Activated naive CD4-positive, alpha-beta T cell treated with anti-CD3 and anti-CD28 coated beads for 36 hours (primary cell): Measurements from ENCODE around the gene C19orf73. TPM values are rescaled to one million over a fixed set of nuclear protein-coding genes. Genes with fewer than 3 reads are reported as not detected.
"Not testable (repeated sequence)": the region's sequence is repeated elsewhere in the genome, so short reads cannot be mapped to it uniquely, and the experiment has no call there.

Source experiments
- CTCF ChIA-PET: fragments of 350-600 bp; sonication (Branson Sonifier 250); formaldehyde crosslinking; loops from one replicate; lab custom pipeline; 2021; ENCODE audit warnings: antibody characterized with exemption; lab: Charles Lee
- DNase-seq: peaks from one replicate; pipeline ENCODE4 v3.0.0-alpha.2; 2020
- H3K27ac Mint-ChIP-seq: one replicate; pipeline ENCODE4 v1.8.0; 2021; ENCODE audit warnings: mild to moderate bottlenecking, mixed read lengths
- H3K27me3 Mint-ChIP-seq: one replicate; pipeline ENCODE4 v1.8.0; 2021; ENCODE audit warnings: low read depth, mixed read lengths
- H3K36me3 Mint-ChIP-seq: one replicate; pipeline ENCODE4 v1.8.0; 2021; ENCODE audit warnings: low read depth, mixed read lengths
- H3K4me1 Mint-ChIP-seq: one replicate; pipeline ENCODE4 v1.8.0; 2021; ENCODE audit warnings: low read depth, mixed read lengths
- H3K4me3 Mint-ChIP-seq: one replicate; pipeline ENCODE4 v1.8.0; 2021; ENCODE audit warnings: mild to moderate bottlenecking, moderate library complexity, mixed read lengths
- H3K9me3 Mint-ChIP-seq: one replicate; pipeline ENCODE4 v1.8.0; 2021; ENCODE audit warnings: mixed read lengths
- intact Hi-C: fragments of 100-400 bp; cut with micrococcal nuclease; formaldehyde crosslinking; loops from one replicate; pipeline ENCODE4 v1.15.1; 2023
- total RNA-seq, 2 experiments: library from RNA; stranded (reverse); gene quantifications; one replicate each; pipeline ENCODE4 v1.2.3, GENCODE V29; 2021

The C19orf73 gene
- total RNA-seq, 2 experiments from 2014 or later, result 1.5 to 1.9 TPM

DNA sequence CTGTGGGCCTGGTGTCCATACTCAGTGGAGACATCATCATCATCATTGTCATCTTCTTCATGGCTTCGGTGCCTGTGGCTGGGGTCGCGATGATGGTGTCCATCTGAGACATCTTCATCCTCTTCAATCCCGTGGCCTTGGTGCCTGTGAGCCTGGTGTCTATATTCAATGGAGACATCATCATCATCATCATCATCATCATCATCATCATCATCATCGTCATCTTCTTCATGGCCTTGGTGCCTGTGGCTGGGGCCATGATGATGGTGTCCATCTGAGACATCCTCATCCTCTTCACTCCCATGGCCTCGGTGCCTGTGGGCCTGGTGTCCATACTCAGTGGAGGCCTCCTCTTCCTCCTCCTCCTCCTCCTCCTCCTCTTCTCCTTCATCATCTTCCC lies 35.3 kb upstream of the C19orf73 start:
- Mint-ChIP-seq H3K9me3 (no peaks in the 10 kb centered on the region), H3K27me3 (peaks cover 72% of the 10 kb centered on the region), H3K27ac (no peak overlapping the region), H3K36me3 (no peaks in the 10 kb centered on the region), H3K4me3 (no peak overlapping the region), H3K4me1 (peaks cover 23% of the 10 kb centered on the region)
- no peak for DNase-seq
- intact Hi-C loops, result no loop called here
- CTCF ChIA-PET, result no interaction called here

DNA sequence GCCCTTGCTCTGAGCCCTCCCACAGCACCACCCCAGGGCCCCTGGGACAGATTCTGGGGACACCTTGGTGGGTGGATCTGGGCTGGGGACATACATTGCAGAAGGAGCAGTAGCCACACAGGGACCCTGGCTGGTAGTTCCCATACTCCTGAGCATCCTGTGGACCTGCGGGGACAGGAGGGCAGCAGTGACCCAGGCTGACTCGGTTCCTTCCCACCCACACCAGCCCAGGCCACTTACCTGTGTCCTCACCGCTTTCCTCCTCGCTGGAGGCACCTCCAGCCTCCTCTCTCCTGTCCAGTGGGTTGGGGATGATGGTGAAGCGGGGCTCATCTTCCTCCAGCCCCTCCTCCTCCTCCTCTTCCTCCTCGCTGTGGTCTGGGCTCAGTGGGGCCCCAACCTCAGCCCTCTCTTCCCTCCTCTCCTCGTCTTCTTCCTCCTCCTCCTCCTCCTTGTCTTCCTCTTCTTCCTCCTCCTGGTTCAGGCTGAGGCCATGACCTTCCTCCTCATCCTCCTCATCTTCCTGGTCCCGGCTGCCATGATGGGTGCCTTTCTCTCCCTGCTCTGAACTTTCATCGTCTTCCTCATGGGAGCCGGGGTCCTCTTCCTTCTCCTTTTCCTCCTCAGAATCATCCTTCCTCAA lies 34.3 kb upstream of the C19orf73 start:
- Mint-ChIP-seq H3K9me3 (no peaks in the 10 kb centered on the region), H3K4me3 (no peak overlapping the region)
- CTCF ChIA-PET, result no interaction called here

DNA sequence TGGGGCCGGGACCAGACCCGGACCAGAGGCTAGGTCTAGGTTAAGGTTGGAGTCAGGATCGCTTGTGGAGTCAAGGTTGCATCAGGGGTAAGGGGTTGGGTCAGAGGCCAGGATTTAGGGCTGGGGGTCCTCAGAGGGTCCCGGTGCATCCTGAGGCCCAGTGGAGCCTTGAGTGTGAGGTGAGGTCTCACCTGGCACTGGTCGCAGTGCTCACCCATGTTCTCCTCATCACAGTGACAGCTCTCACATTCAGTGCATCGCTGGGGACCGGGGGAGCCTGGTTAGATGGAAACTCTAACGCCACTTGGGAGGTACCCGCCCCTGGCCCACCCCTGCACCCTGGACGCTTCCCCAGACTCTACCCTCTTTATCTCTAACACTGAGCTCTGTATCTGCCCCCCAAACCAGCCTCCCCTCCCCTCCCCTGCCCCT lies 33.2 kb upstream of the C19orf73 start:
- CTCF ChIA-PET, result no interaction called here
- Mint-ChIP-seq H3K9me3 (no peaks in the 10 kb centered on the region), H3K4me3 (no peak overlapping the region), H3K27me3 (peaks cover 77% of the 10 kb centered on the region), H3K4me1 (peaks cover 20% of the 10 kb centered on the region), H3K27ac (no peak overlapping the region), H3K36me3 (no peaks in the 10 kb centered on the region)
- intact Hi-C loops, result no loop called here
- DNase-seq, result no peak

More for the DNA sequence above, 34.3 kb upstream of the C19orf73 start:
- no peak for DNase-seq
- no peaks in the 10 kb centered on the region for H3K36me3 Mint-ChIP-seq
- H3K27me3 Mint-ChIP-seq, result peaks cover 77% of the 10 kb centered on the region
- peaks cover 24% of the 10 kb centered on the region for H3K4me1 Mint-ChIP-seq
- H3K27ac Mint-ChIP-seq, result no peak overlapping the region
- intact Hi-C loops, result no loop called here

DNA sequence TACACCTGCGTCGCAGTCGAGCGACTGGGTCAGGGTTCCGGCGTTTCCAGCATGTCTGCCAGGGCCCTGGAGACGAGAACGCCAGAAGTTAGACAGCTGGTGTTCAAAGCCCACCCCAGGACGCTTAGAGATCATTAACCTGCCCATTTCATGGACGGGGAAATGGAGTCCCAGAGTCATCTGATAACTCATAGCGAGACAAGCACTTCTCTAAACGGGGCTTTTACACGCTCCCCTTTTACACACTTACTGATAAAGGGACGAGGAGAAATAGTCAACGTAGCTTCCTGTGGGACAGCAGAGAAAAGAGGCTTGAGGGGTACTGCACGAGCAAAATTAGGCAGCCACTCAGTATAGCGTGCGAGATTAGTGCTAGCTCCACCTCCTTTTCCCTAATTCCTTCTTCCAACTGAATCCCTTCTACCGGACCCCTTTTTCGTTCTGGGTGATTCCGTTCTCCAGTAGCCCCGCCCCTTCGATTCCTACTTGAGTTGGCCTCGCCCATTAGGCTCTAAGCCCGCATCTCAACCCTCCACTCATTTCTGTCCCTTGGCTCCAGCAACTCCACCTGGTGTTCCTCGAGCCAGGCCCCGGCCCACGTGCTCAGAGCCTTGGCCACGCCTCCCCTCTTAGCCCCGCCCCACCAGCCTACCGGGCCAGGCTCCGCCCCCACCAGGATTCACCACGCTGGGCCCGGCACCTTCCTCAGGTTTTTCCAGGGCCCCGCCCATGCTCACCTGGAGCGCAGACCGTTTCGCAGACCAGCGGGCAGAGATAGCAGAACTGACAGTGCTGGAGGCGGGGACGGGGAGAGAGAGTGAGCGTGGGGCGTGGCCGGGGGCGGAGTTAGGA lies 32.5 kb upstream of the C19orf73 start:
- no peaks in the 10 kb centered on the region for H3K9me3 Mint-ChIP-seq
- H3K4me3 Mint-ChIP-seq, result no peak overlapping the region
- no peaks in the 10 kb centered on the region for H3K36me3 Mint-ChIP-seq
- no peak overlapping the region for H3K27ac Mint-ChIP-seq
- peaks cover 80% of the 10 kb centered on the region for H3K27me3 Mint-ChIP-seq
- peak; percentile 52 for DNase-seq
- CTCF ChIA-PET, result interaction anchor here (0.5 to 3.2 kb wide), 4 partner anchors 37 to 662 kb away, joined by 4 to 9 read pairs (median 4); partner anchors contain the start of gene LIN7B
- peaks cover 20% of the 10 kb centered on the region for H3K4me1 Mint-ChIP-seq
- intact Hi-C loops, result loop anchor here (2.0 kb wide), 1 partner anchor 33 kb away; the partner anchor contains the start of genes C19orf73 and PPFIA3

DNA sequence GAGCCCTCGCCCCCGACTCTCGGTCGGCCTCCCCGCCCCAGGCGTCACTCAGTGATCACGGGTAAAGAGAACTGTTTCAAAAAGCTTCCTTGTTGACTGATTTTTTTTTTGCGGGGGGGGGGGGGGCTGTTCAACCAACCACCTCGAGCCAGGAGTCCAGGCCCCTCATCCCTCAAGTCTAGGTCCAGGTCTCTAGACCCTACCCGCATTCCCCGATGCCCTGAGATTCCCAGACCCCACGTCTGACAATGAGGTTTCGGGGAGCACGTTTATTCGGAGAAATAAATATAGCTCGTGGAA lies 32.0 kb upstream of the C19orf73 start:
- H3K36me3 Mint-ChIP-seq, result no peaks in the 10 kb centered on the region
- H3K4me3 Mint-ChIP-seq, result peak overlapping the region; percentile 24
- intact Hi-C loops, result loop anchor here (2.0 kb wide), 1 partner anchor 32 kb away; the partner anchor contains the start of genes C19orf73 and PPFIA3
- CTCF ChIA-PET, result interaction anchor here (0.5 to 3.2 kb wide), 4 partner anchors 37 to 661 kb away, joined by 4 to 9 read pairs (median 4); partner anchors contain the start of gene LIN7B
- H3K4me1 Mint-ChIP-seq, result peaks cover 20% of the 10 kb centered on the region
- H3K27me3 Mint-ChIP-seq, result peaks cover 80% of the 10 kb centered on the region
- H3K9me3 Mint-ChIP-seq, result no peaks in the 10 kb centered on the region
- H3K27ac Mint-ChIP-seq, result no peak overlapping the region
- DNase-seq, result no peak

DNA sequence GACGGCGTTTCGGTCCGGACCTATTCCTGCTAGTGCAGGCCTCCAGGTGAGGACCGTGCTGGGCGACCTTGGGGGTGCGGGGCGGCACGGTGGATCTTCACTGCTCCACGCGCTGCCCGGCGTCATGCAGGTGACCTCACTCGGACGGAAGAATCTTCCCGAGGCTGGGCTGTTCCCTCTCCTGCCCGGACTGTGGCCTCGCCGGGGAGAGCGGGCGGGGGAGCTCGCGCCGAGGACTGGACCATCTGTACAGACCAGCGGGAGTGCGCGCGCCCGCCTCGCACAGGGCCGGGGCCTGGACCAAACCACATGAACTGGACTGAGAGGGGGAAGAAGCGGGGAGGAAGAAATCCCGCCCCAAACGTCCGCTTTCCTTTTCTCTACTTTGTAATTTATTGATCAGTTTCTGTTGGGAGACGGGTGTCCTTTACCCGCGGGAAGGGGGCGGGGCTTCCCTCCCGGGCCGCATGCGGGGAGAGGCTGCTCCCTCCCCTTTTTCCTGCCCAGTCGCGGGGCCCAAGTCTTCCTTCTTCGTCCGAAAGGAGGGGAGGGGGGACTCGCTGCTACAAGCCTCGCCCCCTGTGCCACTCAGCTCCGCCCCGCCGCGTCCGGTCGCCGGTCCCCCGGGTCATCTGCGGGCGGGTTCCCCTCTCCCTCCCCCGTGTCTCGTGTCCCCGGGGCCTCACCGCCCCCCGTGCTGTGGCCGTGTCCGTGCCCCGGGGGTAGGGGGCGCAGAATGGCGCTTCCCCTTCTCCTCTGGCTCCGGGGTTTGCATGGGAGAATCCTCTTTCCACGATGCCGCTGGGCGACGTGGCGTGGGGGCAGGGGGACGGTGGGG lies 31.4 kb upstream of the C19orf73 start:
- DNase-seq, result peak; percentile 63
- no peaks in the 10 kb centered on the region for H3K9me3 Mint-ChIP-seq
- H3K4me1 Mint-ChIP-seq, result peaks cover 24% of the 10 kb centered on the region
- peak overlapping the region; percentile 71 for H3K4me3 Mint-ChIP-seq
- H3K27ac Mint-ChIP-seq, result no peak overlapping the region
- intact Hi-C loops, result loop anchor here (2.0 kb wide), 1 partner anchor 32 kb away; the partner anchor contains the start of genes C19orf73 and PPFIA3
- CTCF ChIA-PET, result interaction anchor here (0.9 to 3.2 kb wide), 4 partner anchors 36 to 661 kb away, joined by 4 to 9 read pairs (median 4); partner anchors contain the start of gene LIN7B
- H3K27me3 Mint-ChIP-seq, result peaks cover 82% of the 10 kb centered on the region
- no peaks in the 10 kb centered on the region for H3K36me3 Mint-ChIP-seq

DNA sequence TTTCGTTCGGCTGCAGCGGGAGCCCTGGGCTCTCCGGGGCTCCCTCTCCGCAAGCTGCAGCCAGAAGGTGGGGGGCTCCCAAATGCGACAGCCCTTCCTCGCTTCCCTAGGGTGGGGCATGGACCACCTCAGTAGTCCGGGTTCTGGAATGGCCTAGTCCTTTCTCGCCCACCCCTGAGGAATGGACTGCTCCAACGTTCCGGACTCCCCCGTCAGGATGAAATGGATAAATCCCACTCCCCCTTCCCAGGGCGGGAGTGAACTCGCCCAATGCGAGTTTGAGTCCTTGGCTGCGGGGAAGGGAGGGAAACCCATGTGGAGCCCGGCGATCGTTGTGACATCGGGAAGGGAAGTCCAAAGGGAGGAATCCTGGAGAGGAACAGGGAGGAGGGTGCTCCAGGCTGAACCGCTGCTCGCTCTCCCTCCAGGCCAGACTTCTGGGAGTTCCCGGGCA lies 30.7 kb upstream of the C19orf73 start:
- peaks cover 24% of the 10 kb centered on the region for H3K4me1 Mint-ChIP-seq
- no peaks in the 10 kb centered on the region for H3K9me3 Mint-ChIP-seq
- intact Hi-C loops, result loop anchor here (1.0 to 5.0 kb wide), 3 partner anchors 31 to 156 kb away; partner anchors contain the start of genes C19orf73, CGB7, GYS1 and PPFIA3
- H3K27ac Mint-ChIP-seq, result no peak overlapping the region
- peaks cover 81% of the 10 kb centered on the region for H3K27me3 Mint-ChIP-seq
- H3K36me3 Mint-ChIP-seq, result no peaks in the 10 kb centered on the region
- CTCF ChIA-PET, result interaction anchor here (1.0 to 3.2 kb wide), 3 partner anchors 35 to 52 kb away, joined by 4 to 9 read pairs (median 9); partner anchors contain the start of gene LIN7B
- no peak for DNase-seq
- H3K4me3 Mint-ChIP-seq, result peak overlapping the region; percentile 71

DNA sequence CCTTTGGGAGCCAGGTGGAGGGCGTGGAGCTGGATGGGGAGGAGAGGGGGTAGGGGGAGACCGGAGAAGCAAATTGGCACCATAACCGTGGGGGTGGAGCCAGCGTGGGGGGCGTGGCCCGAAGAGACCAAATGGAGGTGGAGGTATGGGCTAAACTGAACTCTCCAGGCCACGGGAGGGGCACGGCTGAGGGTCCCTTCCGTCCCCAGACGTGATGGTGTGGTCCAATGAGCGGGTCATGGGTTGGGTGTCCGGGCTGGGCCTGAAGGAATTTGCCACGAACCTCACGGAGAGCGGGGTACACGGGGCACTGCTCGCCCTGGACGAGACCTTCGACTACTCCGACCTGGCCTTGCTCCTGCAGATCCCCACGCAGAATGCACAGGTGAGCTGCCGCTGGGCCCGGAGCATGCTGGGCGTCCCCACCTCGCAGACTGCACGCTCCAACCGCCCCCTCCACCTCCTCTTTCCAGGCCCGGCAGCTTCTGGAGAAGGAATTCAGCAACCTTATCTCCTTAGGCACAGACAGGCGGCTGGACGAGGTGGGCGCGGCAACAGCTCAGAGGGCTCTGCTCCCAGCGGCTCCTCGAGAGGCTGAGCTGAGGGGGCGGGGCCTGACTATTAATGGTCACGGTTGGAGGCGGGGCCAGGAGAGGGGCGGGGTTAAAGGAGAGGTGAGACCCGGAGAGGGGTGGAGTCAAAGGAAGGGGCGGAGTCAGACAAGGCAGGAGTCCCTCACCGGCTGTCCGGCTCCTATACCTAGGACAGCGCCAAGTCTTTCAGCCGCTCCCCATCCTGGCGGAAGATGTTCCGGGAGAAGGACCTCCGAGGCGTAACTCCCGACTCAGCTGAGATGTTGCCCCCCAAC lies 30.1 kb upstream of the C19orf73 start:
- peaks cover 24% of the 10 kb centered on the region for H3K4me1 Mint-ChIP-seq
- H3K9me3 Mint-ChIP-seq, result no peaks in the 10 kb centered on the region
- no peaks in the 10 kb centered on the region for H3K36me3 Mint-ChIP-seq
- H3K27me3 Mint-ChIP-seq, result peaks cover 74% of the 10 kb centered on the region
- H3K27ac Mint-ChIP-seq, result no peak overlapping the region
- CTCF ChIA-PET, result interaction anchor here (1.0 to 3.2 kb wide), 4 partner anchors 35 to 156 kb away, joined by 4 to 9 read pairs (median 9); partner anchors contain the start of genes GYS1, LIN7B and RUVBL2
- DNase-seq, result peak; percentile 93
- intact Hi-C loops, result loop anchor here (1.0 to 5.0 kb wide), 2 partner anchors 92 to 156 kb away; partner anchors contain the start of genes CGB7, GYS1 and RUVBL2
- H3K4me3 Mint-ChIP-seq, result peak overlapping the region; percentile 51

DNA sequence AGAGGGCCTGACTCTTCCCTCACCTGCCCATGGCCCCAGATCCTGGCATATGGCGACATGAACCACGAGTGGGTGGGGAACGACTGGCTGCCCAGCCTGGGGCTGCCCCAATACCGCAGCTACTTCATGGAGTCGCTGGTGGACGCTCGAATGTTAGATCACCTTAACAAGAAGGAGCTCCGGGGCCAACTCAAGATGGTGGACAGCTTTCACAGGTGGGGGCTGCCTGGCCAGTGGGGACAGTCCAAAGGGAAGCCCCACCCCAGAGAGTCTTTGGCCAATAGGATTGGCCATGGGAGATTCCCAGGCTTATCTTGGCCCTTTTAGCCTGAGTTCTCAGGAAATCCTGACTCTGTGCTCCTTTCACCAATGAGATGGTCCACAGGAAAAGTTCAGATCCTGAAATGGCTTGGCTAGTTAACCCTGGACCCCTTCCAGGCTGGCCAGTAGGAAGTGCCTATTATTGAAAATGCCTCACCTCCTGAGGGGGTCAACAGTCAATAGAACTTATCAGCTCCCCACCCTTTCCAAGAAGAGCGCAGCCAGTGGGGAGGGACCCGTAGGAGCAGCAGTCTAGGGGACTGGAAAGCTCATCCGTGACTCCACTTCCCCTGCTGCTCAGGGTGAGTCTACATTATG lies 29.2 kb upstream of the C19orf73 start:
- H3K27me3 Mint-ChIP-seq, result peaks cover 66% of the 10 kb centered on the region
- H3K4me1 Mint-ChIP-seq, result peaks cover 24% of the 10 kb centered on the region

DNA sequence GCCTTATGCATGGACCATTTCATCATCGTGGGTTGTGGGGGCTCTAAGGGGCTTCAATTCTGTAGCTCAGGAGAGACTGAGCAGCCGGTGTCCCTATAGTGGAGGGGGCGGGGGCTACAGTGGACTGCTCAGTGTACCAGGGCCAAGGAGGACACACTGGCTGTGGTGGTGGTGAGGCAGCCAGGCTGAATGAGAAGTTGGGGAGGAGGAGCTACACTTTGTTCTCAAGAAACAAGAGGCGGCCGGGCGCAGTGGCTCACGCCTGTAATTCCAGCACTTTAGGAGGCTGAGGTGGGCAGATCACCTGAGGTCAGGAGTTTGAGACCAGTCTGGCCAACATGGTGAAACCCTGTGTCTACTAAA lies 27.4 kb upstream of the C19orf73 start:
- H3K27ac Mint-ChIP-seq, H3K36me3 Mint-ChIP-seq, H3K9me3 Mint-ChIP-seq, H3K4me3 Mint-ChIP-seq, DNase-seq: not testable (repeated sequence)
- intact Hi-C loops, result loop anchor here (1.0 to 5.0 kb wide), 2 partner anchors 49 to 89 kb away; partner anchors contain the start of gene CGB7
- peaks cover 54% of the 10 kb centered on the region for H3K27me3 Mint-ChIP-seq
- CTCF ChIA-PET, result interaction anchor here (0.6 to 2.2 kb wide), 13 partner anchors 12 to 335 kb away, joined by 3 to 11 read pairs (median 4); partner anchors contain the start of genes GYS1 and RUVBL2
- H3K4me1 Mint-ChIP-seq, result peaks cover 30% of the 10 kb centered on the region

More for the DNA sequence above, 29.2 kb upstream of the C19orf73 start:
- peak overlapping the region; percentile 13 for H3K4me3 Mint-ChIP-seq
- no peak for DNase-seq
- no peaks in the 10 kb centered on the region for H3K36me3 Mint-ChIP-seq
- CTCF ChIA-PET, result interaction anchor here (0.6 to 3.2 kb wide), 5 partner anchors 12 to 155 kb away, joined by 3 to 9 read pairs (median 3); partner anchors contain the start of genes GYS1, LIN7B and RUVBL2
- H3K27ac Mint-ChIP-seq, result no peak overlapping the region
- intact Hi-C loops, result loop anchor here (5.0 kb wide), 1 partner anchor 91 kb away; the partner anchor contains the start of gene CGB7
- H3K9me3 Mint-ChIP-seq, result no peaks in the 10 kb centered on the region
